B cell (primary cell): ENCODE measurements around the gene UPF1. TPM values are rescaled to one million over a fixed set of nuclear protein-coding genes. Genes with fewer than 3 reads are reported as not detected.

Experiments used
- ATAC-seq: fragments of 200-7000 bp; cut with Tn5 transposase; one replicate; pipeline ENCODE4 v1.10.0; 2021; ENCODE audit warnings: low read depth, mild to moderate bottlenecking, moderate number of reproducible peaks, moderate library complexity
- CTCF ChIA-PET: fragments of 350-600 bp; sonication (Branson Sonifier 250); formaldehyde crosslinking; loops from one replicate; lab custom pipeline; 2021; ENCODE audit warnings: antibody characterized with exemption, inconsistent platforms; lab: Charles Lee
- POLR2A ChIA-PET: fragments of 350-600 bp; sonication (Branson Sonifier 250); formaldehyde crosslinking; loops from one replicate; lab custom pipeline; 2021; ENCODE audit warnings: antibody characterized with exemption; lab: Charles Lee
- DNase-seq: peaks from one replicate; pipeline ENCODE4 v3.0.0; 2013
- H2AFZ ChIP-seq: 2 replicates; pipeline ENCODE4 v1.6.1; 2012; ENCODE audit warnings: mild to moderate bottlenecking, low read depth, low read length; ENCODE audit not compliant: insufficient read depth, poor library complexity, severe bottlenecking
- H3K27ac ChIP-seq, 2 donors: 1 replicate in 1 of 2; 2 replicates in 1 of 2; pipeline ENCODE4 v1.5.1; 2012 to 2013; ENCODE audit warnings: low read length in 2 of 2, mild to moderate bottlenecking in 2 of 2, moderate library complexity in 1 of 2
- H3K27me3 ChIP-seq, 4 experiments: fragments of 200-600 bp in 1 of 4; sonication (generic) in 1 of 4; replicated peaks in 1 of 4; 1 replicate in 2 of 4; 2 replicates in 2 of 4; pipeline versions ENCODE4 v1.6.1 to v1.7.0; 2013 to 2016; ENCODE audit warnings: low read length in 3 of 4, mild to moderate bottlenecking in 2 of 4, mixed read lengths in 1 of 4, moderate library complexity in 1 of 4; ENCODE audit not compliant: insufficient read depth in 4 of 4, control insufficient read depth in 3 of 4; ENCODE audit errors: control extremely low read depth in 1 of 4
- H3K36me3 ChIP-seq, 2 experiments: replicated peaks in 1 of 2; 1 replicate in 1 of 2; 2 replicates in 1 of 2; pipeline versions ENCODE4 v1.6.1 to v1.7.1; 2013; ENCODE audit warnings: low read length in 1 of 2; ENCODE audit not compliant: insufficient read depth in 2 of 2, control insufficient read depth in 1 of 2; ENCODE audit errors: control extremely low read depth in 1 of 2, extremely low read depth in 1 of 2
- H3K4me1 ChIP-seq, 2 donors: fragments of 200-600 bp in 1 of 2; sonication (generic) in 1 of 2; 1 replicate in 1 of 2; 2 replicates in 1 of 2; pipeline versions ENCODE4 v1.5.1 to v1.6.1; 2013 to 2017; ENCODE audit warnings: low read length in 2 of 2; ENCODE audit not compliant: control insufficient read depth in 2 of 2, insufficient read depth in 2 of 2
- H3K4me2 ChIP-seq: replicated peaks from 2 replicates; pipeline ENCODE3; 2012; ENCODE audit warnings: mild to moderate bottlenecking, low read depth, low read length; ENCODE audit not compliant: poor library complexity, severe bottlenecking
- H3K4me3 ChIP-seq, 5 experiments: fragments of 200-600 bp in 1 of 5; sonication (generic) in 1 of 5; 1 replicate in 3 of 5; 2 replicates in 2 of 5; pipeline versions ENCODE4 v1.5.1 to v1.7.0; 2011 to 2016; ENCODE audit warnings: low read length in 4 of 5, mild to moderate bottlenecking in 4 of 5, low read depth in 2 of 5, control low read depth in 1 of 5, moderate library complexity in 1 of 5; ENCODE audit not compliant: insufficient read depth in 1 of 5; ENCODE audit errors: control extremely low read depth in 1 of 5, extremely low read depth in 1 of 5
- H3K79me2 ChIP-seq: fragments of 200-600 bp; sonication (generic); one replicate; pipeline ENCODE4 v1.6.0; 2016; ENCODE audit warnings: low read length; ENCODE audit not compliant: control insufficient read depth, insufficient read depth
- H3K9ac ChIP-seq: fragments of 200-600 bp; sonication (generic); 2 replicates; pipeline ENCODE4 v1.6.1; 2017; ENCODE audit warnings: mild to moderate bottlenecking, low read length, moderate library complexity
- H3K9me3 ChIP-seq, 3 donors: one replicate each; pipeline versions ENCODE4 v1.6.1 to v1.7.1; 2013; ENCODE audit warnings: low read length in 2 of 3; ENCODE audit not compliant: control insufficient read depth in 2 of 3, insufficient read depth in 1 of 3; ENCODE audit errors: control extremely low read depth in 1 of 3
- H4K20me1 ChIP-seq: 2 replicates; pipeline ENCODE4 v1.6.0; 2012; ENCODE audit warnings: mild to moderate bottlenecking, low read length; ENCODE audit not compliant: insufficient read depth, control insufficient read depth, poor library complexity, severe bottlenecking
- H3K27ac Mint-ChIP-seq: one replicate; pipeline ENCODE4 v1.8.0; 2021; ENCODE audit warnings: mixed read lengths
- H3K27me3 Mint-ChIP-seq: one replicate; pipeline ENCODE4 v1.8.0; 2021; ENCODE audit warnings: mixed read lengths
- H3K4me1 Mint-ChIP-seq: one replicate; pipeline ENCODE4 v1.8.0; 2021; ENCODE audit warnings: mixed read lengths
- H3K4me3 Mint-ChIP-seq: one replicate; pipeline ENCODE4 v1.8.0; 2021; ENCODE audit warnings: mixed read lengths
- H3K9me3 Mint-ChIP-seq: one replicate; pipeline ENCODE4 v1.8.0; 2022; ENCODE audit warnings: mixed read lengths; ENCODE audit not compliant: insufficient read depth
- EZH2 ChIP-seq: IDR thresholded peaks from 2 replicates; pipeline ENCODE4 v1.6.1; 2012; ENCODE audit warnings: borderline replicate concordance, low read depth, mild to moderate bottlenecking, moderate library complexity, low read length; ENCODE audit not compliant: insufficient read depth, poor library complexity, severe bottlenecking
- WGBS: methylation state at CpG from one replicate; pipeline ENCODE4 v1.1.5; 2013; ENCODE audit warnings: missing lambda C conversion rate; ENCODE audit not compliant: insufficient coverage; 5-methylcytosine and 5-hydroxymethylcytosine counted together
- intact Hi-C: fragments of 100-400 bp; cut with micrococcal nuclease; formaldehyde crosslinking; loops from one replicate; pipeline ENCODE4 v1.10.0; 2022
- polyA plus RNA-seq: library from polyadenylated mRNA; depleted of rRNA; stranded (reverse); fragments of >200 nt; gene quantifications from 2 replicates; pipeline ENCODE4 v1.2.3, GENCODE V29; 2012
- total RNA-seq, 2 donors: library from RNA; stranded (reverse); fragments of 120-200 nt in 1 of 2; gene quantifications; 1 replicate in 1 of 2; 2 replicates in 1 of 2; pipeline versions ENCODE4 v1.2.3 to v1.2.4, GENCODE V29; 2013 to 2022
- TF ChIP-seq, protein P1 (sequence below): fragments of 200-600 bp; IDR thresholded peaks from one replicate; pipeline ENCODE4 v1.8.0; 2022; ENCODE audit warnings: antibody characterized with exemption, mild to moderate bottlenecking

The UPF1 gene
- total and polyA plus RNA-seq, 2 donors (not counting 1 experiment from before 2014, with no cell fraction given): 51.9 to 98.6 TPM

DNA sequence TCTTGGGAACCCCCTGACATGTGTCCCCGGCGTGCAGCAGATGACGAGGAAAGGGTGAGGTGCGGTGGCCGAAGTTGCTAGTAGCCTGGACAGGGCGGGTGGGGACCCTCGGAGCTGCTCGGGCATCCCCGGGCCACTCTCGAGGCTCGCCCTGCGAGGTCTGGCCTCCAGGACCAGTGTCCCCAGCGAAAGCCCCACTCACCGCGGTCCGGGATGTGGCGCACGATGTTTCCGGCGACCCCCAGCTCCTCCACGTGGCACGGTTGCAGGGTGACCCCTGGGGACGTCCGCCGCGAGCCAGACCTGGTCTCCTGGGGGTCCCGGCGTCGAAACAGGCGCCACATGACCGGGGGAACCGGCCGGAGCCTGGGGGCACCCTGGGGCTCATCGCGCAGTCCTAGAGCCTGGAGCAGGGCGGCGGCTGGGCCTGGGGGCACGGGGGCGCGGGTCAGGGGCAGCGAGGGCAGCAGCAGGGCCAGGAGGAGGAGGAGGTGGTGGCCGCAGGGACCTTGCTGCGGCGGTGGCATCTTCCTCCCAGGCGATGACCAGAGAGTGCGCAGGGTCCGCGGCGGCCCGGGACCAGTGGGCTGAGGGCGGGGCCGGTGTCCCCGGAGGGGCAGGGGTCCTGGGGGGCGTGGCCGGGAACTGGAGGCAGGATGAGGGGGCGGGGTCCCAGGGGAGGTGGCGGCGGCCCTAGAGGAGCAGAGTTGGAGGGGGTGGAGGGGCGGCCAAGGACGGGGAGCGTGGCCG lies 38.2 kb downstream of the UPF1 start:
- TF ChIP-seq, protein P1, sequence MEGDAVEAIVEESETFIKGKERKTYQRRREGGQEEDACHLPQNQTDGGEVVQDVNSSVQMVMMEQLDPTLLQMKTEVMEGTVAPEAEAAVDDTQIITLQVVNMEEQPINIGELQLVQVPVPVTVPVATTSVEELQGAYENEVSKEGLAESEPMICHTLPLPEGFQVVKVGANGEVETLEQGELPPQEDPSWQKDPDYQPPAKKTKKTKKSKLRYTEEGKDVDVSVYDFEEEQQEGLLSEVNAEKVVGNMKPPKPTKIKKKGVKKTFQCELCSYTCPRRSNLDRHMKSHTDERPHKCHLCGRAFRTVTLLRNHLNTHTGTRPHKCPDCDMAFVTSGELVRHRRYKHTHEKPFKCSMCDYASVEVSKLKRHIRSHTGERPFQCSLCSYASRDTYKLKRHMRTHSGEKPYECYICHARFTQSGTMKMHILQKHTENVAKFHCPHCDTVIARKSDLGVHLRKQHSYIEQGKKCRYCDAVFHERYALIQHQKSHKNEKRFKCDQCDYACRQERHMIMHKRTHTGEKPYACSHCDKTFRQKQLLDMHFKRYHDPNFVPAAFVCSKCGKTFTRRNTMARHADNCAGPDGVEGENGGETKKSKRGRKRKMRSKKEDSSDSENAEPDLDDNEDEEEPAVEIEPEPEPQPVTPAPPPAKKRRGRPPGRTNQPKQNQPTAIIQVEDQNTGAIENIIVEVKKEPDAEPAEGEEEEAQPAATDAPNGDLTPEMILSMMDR: no peak
- TF ChIP-seq EZH2: no peak
- no peak overlapping the region for H3K27ac Mint-ChIP-seq
- Histone ChIP-seq H3K4me3 (no peak overlapping the region), H3K27ac (no peak overlapping the region), H3K9me3 (peaks cover 0 to 3% (median 0%) of the 10 kb centered on the region in 3 donors), H3K4me2 (peak overlapping the region; percentile 51), H3K4me1 (peaks cover 11 to 12% of the 10 kb centered on the region in 2 donors), H3K36me3 (peaks cover 0 to 29% of the 10 kb centered on the region in 2 experiments), H3K9ac (no peak overlapping the region), H2AFZ (no peak overlapping the region), H3K27me3 (peaks cover 0 to 28% (median 6%) of the 10 kb centered on the region in 4 experiments), H3K79me2 (peaks cover 3% of the 10 kb centered on the region), H4K20me1 (peaks cover 40% of the 10 kb centered on the region)
- WGBS: 15% methylated on average over 57 of the region's 62 CpGs
- peaks cover 19% of the 10 kb centered on the region for H3K27me3 Mint-ChIP-seq
- ChIA-PET CTCF (no interaction called here), POLR2A (no interaction called here)
- no peaks in the 10 kb centered on the region for H3K9me3 Mint-ChIP-seq
- DNase-seq (no peak), ATAC-seq (no peak)
- intact Hi-C loops: no loop called here
- H3K4me1 Mint-ChIP-seq: peaks cover 14% of the 10 kb centered on the region
- no peak overlapping the region for H3K4me3 Mint-ChIP-seq
